Panc1 (cell line): ENCODE results near the gene SVIL.

Experiments used
- CTCF ChIP-seq: fragments of 450-650 bp; IDR thresholded peaks from 2 replicates; pipeline ENCODE4 v1.5.1; 2017; ENCODE audit warnings: mild to moderate bottlenecking
- POLR2AphosphoS5 ChIP-seq: IDR thresholded peaks from 2 replicates; pipeline ENCODE4 v1.6.1; 2012; ENCODE audit warnings: mild to moderate bottlenecking, low read depth, low read length, moderate library complexity
- REST ChIP-seq, 2 experiments: IDR thresholded peaks; 2 replicates each; pipeline ENCODE4 v1.6.1; 2011 to 2012; ENCODE audit warnings: low read depth in 2 of 2, control low read depth in 1 of 2, low read length in 1 of 2, mild to moderate bottlenecking in 1 of 2, moderate library complexity in 1 of 2; ENCODE audit not compliant: insufficient read depth in 1 of 2
- SIN3A ChIP-seq: IDR thresholded peaks from 2 replicates; pipeline ENCODE4 v1.6.1; 2012; ENCODE audit warnings: low read depth, mild to moderate bottlenecking, low read length, moderate library complexity, borderline replicate concordance; ENCODE audit not compliant: insufficient read depth
- TCF7L2 ChIP-seq: IDR thresholded peaks from 2 replicates; pipeline ENCODE4 v1.6.1; 2011; ENCODE audit warnings: mild to moderate bottlenecking, low read depth, low read length, inconsistent platforms

GRCh38 chr10:29412485-29412884 lies 222.3 kb downstream of the SVIL start:
- TF ChIP-seq CTCF (no peak), POLR2AphosphoS5 (no peak), SIN3A (no peak), REST (IDR thresholded peaks at IDR 0.05; ENCODE audit: insufficient read depth in 1 of 2, low read depth in 2 of 2, low read length in 1 of 2) (no peak), TCF7L2 (no peak)
